CD14-positive monocyte (primary cell): ENCODE results near the gene OTX1. TPM values are rescaled to one million over a fixed set of nuclear protein-coding genes. Genes with fewer than 3 reads are reported as not detected.
"Not testable (repeated sequence)": the region's sequence is repeated elsewhere in the genome, so short reads cannot be mapped to it uniquely, and the experiment has no call there.

ENCODE experiments used
- DNase-seq, 3 donors: peaks; one replicate each; pipeline ENCODE4 v3.0.0-alpha.2; 2011 to 2022
- H2AFZ ChIP-seq: 2 replicates; pipeline ENCODE4 v1.6.0; 2012; ENCODE audit warnings: mild to moderate bottlenecking, low read depth, low read length, inconsistent platforms; ENCODE audit not compliant: insufficient read depth, poor library complexity, severe bottlenecking
- H3K27ac ChIP-seq, 2 donors: 1 replicate in 1 of 2; 2 replicates in 1 of 2; pipeline ENCODE4 v1.5.1; 2012 to 2013; ENCODE audit warnings: low read length in 2 of 2, control low read depth in 1 of 2, inconsistent platforms in 1 of 2, low read depth in 1 of 2, mild to moderate bottlenecking in 1 of 2
- H3K27me3 ChIP-seq, 2 donors: one replicate each; pipeline versions ENCODE4 v1.6.0 to v1.6.1; 2011 to 2013; ENCODE audit warnings: low read length in 2 of 2; ENCODE audit not compliant: control insufficient read depth in 2 of 2, insufficient read depth in 2 of 2
- H3K36me3 ChIP-seq, 2 donors: replicated peaks in 1 of 2; 1 replicate in 1 of 2; 2 replicates in 1 of 2; pipeline versions ENCODE4 v1.5.1 to v1.6.1; 2012 to 2013; ENCODE audit warnings: low read length in 2 of 2, control low read depth in 1 of 2, inconsistent platforms in 1 of 2, mild to moderate bottlenecking in 1 of 2; ENCODE audit not compliant: insufficient read depth in 2 of 2, control insufficient read depth in 1 of 2
- H3K4me1 ChIP-seq, 2 donors: 1 replicate in 1 of 2; 2 replicates in 1 of 2; pipeline versions ENCODE4 v1.5.1 to v1.6.1; 2012 to 2013; ENCODE audit warnings: low read length in 2 of 2, control low read depth in 1 of 2, inconsistent platforms in 1 of 2, mild to moderate bottlenecking in 1 of 2, moderate library complexity in 1 of 2; ENCODE audit not compliant: insufficient read depth in 2 of 2, control insufficient read depth in 1 of 2
- H3K4me2 ChIP-seq: replicated peaks from 2 replicates; pipeline ENCODE3; 2012; ENCODE audit warnings: low read length, moderate library complexity, mild to moderate bottlenecking; ENCODE audit not compliant: poor library complexity, severe bottlenecking; ENCODE audit errors: extremely low read depth
- H3K4me3 ChIP-seq, 3 experiments: fragments of 200-600 bp in 1 of 3; sonication (generic) in 1 of 3; replicated peaks in 1 of 3; 1 replicate in 2 of 3; 2 replicates in 1 of 3; pipeline ENCODE4 v1.5.1; 2011 to 2013; ENCODE audit warnings: low read length in 3 of 3, mild to moderate bottlenecking in 3 of 3, control low read depth in 2 of 3, low read depth in 2 of 3, inconsistent platforms in 1 of 3, moderate library complexity in 1 of 3
- H3K79me2 ChIP-seq: 2 replicates; pipeline ENCODE4 v1.6.0; 2012; ENCODE audit warnings: mild to moderate bottlenecking, control low read depth, inconsistent platforms, low read length, moderate library complexity; ENCODE audit not compliant: insufficient read depth
- H3K9ac ChIP-seq: 2 replicates; pipeline ENCODE4 v1.6.0; 2017; ENCODE audit warnings: low read length, mild to moderate bottlenecking; ENCODE audit not compliant: insufficient read depth, poor library complexity, severe bottlenecking
- H3K9me3 ChIP-seq, 2 donors: replicated peaks in 1 of 2; 1 replicate in 1 of 2; 2 replicates in 1 of 2; pipeline versions ENCODE4 v1.5.1 to v1.6.1; 2012 to 2013; ENCODE audit warnings: low read length in 2 of 2, control low read depth in 1 of 2; ENCODE audit not compliant: control insufficient read depth in 1 of 2, insufficient read depth in 1 of 2
- H4K20me1 ChIP-seq: 2 replicates; pipeline ENCODE4 v1.6.0; 2012; ENCODE audit warnings: mild to moderate bottlenecking, low read length, control low read depth, moderate library complexity; ENCODE audit not compliant: insufficient read depth
- H3K27ac Mint-ChIP-seq, 7 donors: one replicate each; pipeline ENCODE4 v1.8.0; 2020; ENCODE audit warnings: mild to moderate bottlenecking in 7 of 7, mixed read lengths in 7 of 7, moderate library complexity in 6 of 7, inconsistent platforms in 2 of 7
- H3K27me3 Mint-ChIP-seq, 3 donors: one replicate each; pipeline ENCODE4 v1.8.0; 2021 to 2022; ENCODE audit warnings: low read depth in 3 of 3, mild to moderate bottlenecking in 3 of 3, mixed read lengths in 3 of 3, moderate library complexity in 3 of 3, inconsistent platforms in 1 of 3
- H3K36me3 Mint-ChIP-seq, 2 donors: one replicate each; pipeline ENCODE4 v1.8.0; 2020; ENCODE audit warnings: mixed read lengths in 2 of 2, inconsistent platforms in 1 of 2, mild to moderate bottlenecking in 1 of 2
- H3K4me1 Mint-ChIP-seq: one replicate; pipeline ENCODE4 v1.8.0; 2020; ENCODE audit warnings: mild to moderate bottlenecking, mixed read lengths
- H3K4me3 Mint-ChIP-seq, 2 donors: one replicate each; pipeline ENCODE4 v1.8.0; 2020; ENCODE audit warnings: mild to moderate bottlenecking in 2 of 2, mixed read lengths in 2 of 2, moderate library complexity in 1 of 2
- H3K9me3 Mint-ChIP-seq, 7 donors: one replicate each; pipeline ENCODE4 v1.8.0; 2020 to 2022; ENCODE audit warnings: mixed read lengths in 7 of 7, mild to moderate bottlenecking in 6 of 7, moderate library complexity in 6 of 7, inconsistent platforms in 2 of 7
- WGBS: methylation state at CpG from one replicate; pipeline ENCODE4 v1.1.5; 2013; ENCODE audit warnings: missing lambda C conversion rate; ENCODE audit not compliant: insufficient coverage; 5-methylcytosine and 5-hydroxymethylcytosine counted together
- intact Hi-C, 2 donors: fragments of 100-400 bp; cut with micrococcal nuclease; formaldehyde crosslinking; loops; one replicate each; pipeline versions ENCODE4 v1.15.0 to v1.15.1; 2023
- polyA plus RNA-seq, 3 donors: library from polyadenylated mRNA; depleted of rRNA in 1 of 3; unstranded in 2 of 3; stranded (reverse) in 1 of 3; fragments of 300-500 nt in 2 of 3; fragments of >200 nt in 1 of 3; fragmentation: Illumina TruSeq in 2 of 3; gene quantifications; 1 replicate in 2 of 3; 2 replicates in 1 of 3; pipeline ENCODE4 v1.2.3, GENCODE V29; 2012 to 2021
- TF ChIP-seq, protein P1 (sequence below): fragments of 200-600 bp; IDR thresholded peaks from one replicate; pipeline ENCODE4 v1.8.0; 2022; ENCODE audit warnings: antibody characterized with exemption, mild to moderate bottlenecking

OTX1 gene
- polyA plus RNA-seq, 3 donors = not detected

DNA sequence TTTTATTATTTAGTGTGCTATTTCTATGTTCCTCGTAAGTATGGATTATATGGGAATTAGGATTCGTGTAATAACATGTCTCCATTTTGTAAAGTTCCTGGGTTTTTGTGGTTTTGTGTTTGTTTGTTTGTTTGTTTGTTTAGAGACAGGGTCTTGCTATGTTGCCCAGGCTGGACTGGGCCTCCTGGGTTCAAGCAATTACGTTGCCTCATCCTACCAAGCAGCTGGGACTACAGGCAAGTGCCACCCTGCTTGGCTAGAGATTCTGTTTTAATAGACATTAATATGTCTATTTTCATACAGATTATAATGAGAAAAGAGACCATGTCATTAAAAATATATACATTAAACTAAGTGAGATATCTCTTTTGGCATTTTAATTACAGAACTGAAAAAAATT, 35.2 kb upstream of the OTX1 start:
- no peaks in the 10 kb centered on the region for H3K4me1 Mint-ChIP-seq

DNA sequence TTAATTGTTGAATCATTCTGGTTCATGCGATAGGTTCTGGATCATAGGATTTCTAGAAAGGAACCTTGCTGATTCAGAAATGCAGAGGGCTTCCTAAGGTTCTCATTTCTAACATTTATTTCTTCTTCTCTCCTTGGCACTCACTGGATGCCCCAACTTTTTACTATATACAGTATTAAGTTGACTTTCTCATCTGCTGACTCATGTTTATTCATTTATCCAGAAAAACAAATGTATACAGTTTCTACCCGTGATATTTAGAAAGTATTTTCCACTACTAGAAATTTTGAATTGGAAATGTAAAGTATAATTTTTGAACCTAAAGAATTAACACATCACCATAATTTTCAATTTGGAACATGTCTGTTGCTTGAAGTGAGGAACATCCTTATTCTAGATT, 32.2 kb upstream of the OTX1 start:
- H4K20me1 ChIP-seq = no peaks in the 10 kb centered on the region
- H3K4me1 ChIP-seq = no peaks in the 10 kb centered on the region
- H3K27me3 Mint-ChIP-seq = peaks cover 0 to 2% (median 0%) of the 10 kb centered on the region in 3 donors
- H3K9me3 ChIP-seq = no peaks in the 10 kb centered on the region
- no peaks in the 10 kb centered on the region for H3K4me1 Mint-ChIP-seq
- no peak overlapping the region for H3K4me2 ChIP-seq
- no peaks in the 10 kb centered on the region for H3K36me3 ChIP-seq
- H3K4me3 ChIP-seq = no peak overlapping the region
- no peak for DNase-seq
- H3K27ac ChIP-seq = no peak overlapping the region
- H3K4me3 Mint-ChIP-seq = no peak overlapping the region
- peaks cover 0 to 2% (median 0%) of the 10 kb centered on the region in 7 donors for H3K9me3 Mint-ChIP-seq
- WGBS = no CpG with 5 or more reads among the region's 2 CpGs
- H3K9ac ChIP-seq = no peak overlapping the region
- intact Hi-C loops = no loop called here
- TF ChIP-seq, protein P1, sequence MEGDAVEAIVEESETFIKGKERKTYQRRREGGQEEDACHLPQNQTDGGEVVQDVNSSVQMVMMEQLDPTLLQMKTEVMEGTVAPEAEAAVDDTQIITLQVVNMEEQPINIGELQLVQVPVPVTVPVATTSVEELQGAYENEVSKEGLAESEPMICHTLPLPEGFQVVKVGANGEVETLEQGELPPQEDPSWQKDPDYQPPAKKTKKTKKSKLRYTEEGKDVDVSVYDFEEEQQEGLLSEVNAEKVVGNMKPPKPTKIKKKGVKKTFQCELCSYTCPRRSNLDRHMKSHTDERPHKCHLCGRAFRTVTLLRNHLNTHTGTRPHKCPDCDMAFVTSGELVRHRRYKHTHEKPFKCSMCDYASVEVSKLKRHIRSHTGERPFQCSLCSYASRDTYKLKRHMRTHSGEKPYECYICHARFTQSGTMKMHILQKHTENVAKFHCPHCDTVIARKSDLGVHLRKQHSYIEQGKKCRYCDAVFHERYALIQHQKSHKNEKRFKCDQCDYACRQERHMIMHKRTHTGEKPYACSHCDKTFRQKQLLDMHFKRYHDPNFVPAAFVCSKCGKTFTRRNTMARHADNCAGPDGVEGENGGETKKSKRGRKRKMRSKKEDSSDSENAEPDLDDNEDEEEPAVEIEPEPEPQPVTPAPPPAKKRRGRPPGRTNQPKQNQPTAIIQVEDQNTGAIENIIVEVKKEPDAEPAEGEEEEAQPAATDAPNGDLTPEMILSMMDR = no peak
- no peaks in the 10 kb centered on the region for H3K27me3 ChIP-seq
- H3K79me2 ChIP-seq = no peaks in the 10 kb centered on the region
- H3K36me3 Mint-ChIP-seq = peaks cover 9 to 16% of the 10 kb centered on the region in 2 donors
- no peak overlapping the region for H2AFZ ChIP-seq
- H3K27ac Mint-ChIP-seq = no peak overlapping the region

More for the DNA sequence above, 35.2 kb upstream of the OTX1 start:
- Histone ChIP-seq H3K9me3 (no peaks in the 10 kb centered on the region), H3K4me3 (no peak overlapping the region), H3K79me2 (no peaks in the 10 kb centered on the region), H4K20me1 (no peaks in the 10 kb centered on the region), H3K4me1 (no peaks in the 10 kb centered on the region), H3K27ac (no peak overlapping the region), H3K27me3 (no peaks in the 10 kb centered on the region), H3K4me2 (no peak overlapping the region), H3K9ac (no peak overlapping the region), H2AFZ (no peak overlapping the region), H3K36me3 (no peaks in the 10 kb centered on the region)
- DNase-seq = no peak
- TF ChIP-seq, protein P1 = no peak
- H3K4me3 Mint-ChIP-seq = no peak overlapping the region
- H3K27ac Mint-ChIP-seq = no peak overlapping the region
- intact Hi-C loops = no loop called here
- H3K36me3 Mint-ChIP-seq = peaks cover 7 to 18% of the 10 kb centered on the region in 2 donors
- H3K27me3 Mint-ChIP-seq = peaks cover 0 to 2% (median 0%) of the 10 kb centered on the region in 3 donors
- WGBS = 100% methylated on average over 1 of the region's 3 CpGs
- H3K9me3 Mint-ChIP-seq = peaks cover 0 to 2% (median 0%) of the 10 kb centered on the region in 7 donors

DNA sequence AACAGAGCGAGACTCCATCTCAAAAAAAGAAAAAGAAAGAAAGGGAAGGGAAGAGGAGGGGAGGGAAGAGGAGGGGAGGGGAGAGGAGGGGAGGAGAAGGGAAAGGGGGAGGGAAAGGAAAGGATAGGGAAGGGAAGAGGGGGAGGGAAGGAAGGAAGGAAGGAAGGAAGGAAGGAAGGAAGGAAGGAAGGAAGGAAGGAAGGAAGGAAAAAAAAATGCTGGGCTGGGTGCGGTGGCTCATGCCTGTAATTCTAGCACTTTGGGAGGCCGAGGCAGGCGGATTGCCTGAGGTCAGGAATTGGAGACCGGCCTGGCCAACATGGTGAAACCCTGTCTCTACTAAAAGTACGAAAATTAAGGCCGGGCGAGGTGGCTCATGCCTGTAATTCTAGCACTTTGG, 30.9 kb upstream of the OTX1 start:
- H3K4me2 ChIP-seq, H3K4me1 Mint-ChIP-seq, H3K27me3 ChIP-seq, H3K4me3 Mint-ChIP-seq, DNase-seq, H3K4me1 ChIP-seq, H3K27ac ChIP-seq, H3K27me3 Mint-ChIP-seq, H3K36me3 ChIP-seq, H2AFZ ChIP-seq, H3K9me3 Mint-ChIP-seq, H3K4me3 ChIP-seq, H3K79me2 ChIP-seq, intact Hi-C loops, H3K36me3 Mint-ChIP-seq, H3K9me3 ChIP-seq, H3K9ac ChIP-seq, H4K20me1 ChIP-seq: not testable (repeated sequence)
- WGBS = 93% methylated on average over 7 of the region's 8 CpGs
- H3K27ac Mint-ChIP-seq = peak overlapping the region in 1 of 7 donors; percentile 13
